Right ventricle myocardium superior (tissue), 1 donor: ENCODE data around the gene KIR3DL2. TPM values are rescaled to one million over a fixed set of nuclear protein-coding genes. Genes with fewer than 3 reads are reported as not detected.
"Not testable (repeated sequence)": the region's sequence is repeated elsewhere in the genome, so short reads cannot be mapped to it uniquely, and the experiment has no call there.

Experiments
- ATAC-seq: fragments of 200-7000 bp; cut with Tn5 transposase; one replicate; pipeline ENCODE4 v1.9.1; 2020; ENCODE audit warnings: mild to moderate bottlenecking; ENCODE audit not compliant: poor library complexity
- DNase-seq: peaks from one replicate; pipeline ENCODE4 v3.0.0-alpha.2; 2020
- intact Hi-C: fragments of 100-400 bp; cut with DNase I; formaldehyde crosslinking; loops from one replicate; pipeline ENCODE4 v1.11.2; 2022
- total RNA-seq: library from RNA; stranded (reverse); fragmentation: NEBNext Ultra II Directional; extraction: Animal tissue kit (Norgen Biotek cat#: 25700); gene quantifications from one replicate; pipeline ENCODE4 v1.2.1, GENCODE V29; 2021
- donor health status: DM: no; HTN: yes; CAD: no; lungs with severe emphysema.

Gene KIR3DL2
- total RNA-seq, 1 donor from 2014 or later, result not detected

GRCh38 chr19:54905421-54905802, 55.2 kb downstream of the KIR3DL2 start:
- no peak for ATAC-seq

DNA sequence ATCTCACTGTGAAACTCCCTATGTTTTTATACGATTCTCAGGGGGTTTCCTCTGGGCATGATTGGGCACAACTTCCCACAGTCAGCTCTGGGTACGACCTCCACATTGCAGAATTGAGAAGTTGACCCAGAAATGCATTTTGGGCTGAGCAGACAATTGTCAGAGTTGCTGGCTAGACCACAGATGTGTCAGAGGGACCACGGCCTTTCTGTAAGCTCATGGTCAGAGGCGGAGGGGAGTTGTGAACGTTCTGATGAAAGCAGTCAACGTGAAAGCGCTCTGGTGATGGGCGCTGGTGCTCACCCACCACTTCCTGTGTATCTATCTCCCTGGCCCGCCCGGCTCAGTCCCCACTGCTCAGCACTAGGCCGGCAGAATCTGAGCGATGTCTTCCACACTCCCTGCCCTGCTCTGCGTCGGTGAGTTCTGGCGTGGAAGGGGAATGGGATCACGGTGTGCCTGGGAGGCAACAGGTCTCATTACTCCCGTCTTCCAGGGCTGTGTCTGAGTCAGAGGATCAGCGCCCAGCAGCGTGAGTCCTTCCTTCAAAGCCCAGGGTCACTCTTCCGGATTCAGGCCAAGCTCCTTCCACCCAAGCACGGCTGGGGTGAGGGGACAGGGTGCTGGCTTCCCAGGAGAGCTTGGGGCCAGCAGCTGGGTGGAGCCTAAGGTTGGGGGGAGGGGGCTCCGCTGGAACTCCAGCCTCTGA, 55.7 kb downstream of the KIR3DL2 start, which contains the start of gene NCR1:
TSS of gene NCR1 (plus strand) at position 346 of the 709 bp plus-strand sequence. CDS start at position 386, 40 bp downstream.
- intact Hi-C loops, result no loop called here
- DNase-seq (no peak), ATAC-seq (no peak)

More at GRCh38 chr19:54905421-54905802, 55.2 kb downstream of the KIR3DL2 start:
- intact Hi-C loops, result no loop called here
- no peak for DNase-seq

GRCh38 chr19:54906819-54907218, 56.6 kb downstream of the KIR3DL2 start:
- intact Hi-C loops, result no loop called here
- DNase-seq (no peak), ATAC-seq (no peak)

DNA sequence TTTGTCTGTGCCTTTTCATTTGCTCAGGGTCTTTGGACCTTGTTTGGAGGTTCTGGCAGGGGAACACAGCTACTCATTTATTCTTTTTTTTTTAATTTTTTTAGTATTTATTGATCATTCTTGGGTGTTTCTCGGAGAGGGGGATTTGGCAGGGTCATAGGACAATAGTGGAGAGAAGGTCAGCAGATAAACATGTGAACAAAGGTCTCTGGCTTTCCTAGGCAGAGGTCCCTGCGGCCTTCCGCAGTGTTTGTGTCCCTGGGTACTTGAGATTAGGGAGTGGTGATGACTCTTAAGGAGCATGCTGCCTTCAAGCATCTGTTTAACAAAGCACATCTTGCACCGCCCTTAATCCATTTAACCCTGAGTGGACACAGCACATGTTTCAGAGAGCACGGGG, 57.7 kb downstream of the KIR3DL2 start:
- ATAC-seq, DNase-seq, intact Hi-C loops: not testable (repeated sequence)

Other genes starting within 250 kb of the KIR3DL2 start
- gene LILRB1, start 220.0 kb upstream of the KIR3DL2 start, total RNA-seq, result 1.7 TPM
- gene LILRB4, start 187.5 kb upstream of the KIR3DL2 start, total RNA-seq, result 3.8 TPM
- not detected for gene KIR3DL3, start 126.0 kb upstream of the KIR3DL2 start, total RNA-seq
- gene KIR2DL3, start 111.9 kb upstream of the KIR3DL2 start, total RNA-seq, result not detected
- gene KIR2DL1, start 80.7 kb upstream of the KIR3DL2 start, total RNA-seq, result not detected
- not detected for gene KIR2DL4, start 46.8 kb upstream of the KIR3DL2 start, total RNA-seq
- gene KIR3DL1, start 34.0 kb upstream of the KIR3DL2 start, total RNA-seq, result not detected
- not detected for gene KIR2DS4, start 17.8 kb upstream of the KIR3DL2 start, total RNA-seq
- gene FCAR, start 23.8 kb downstream of the KIR3DL2 start, total RNA-seq, result 0.30 TPM
- not detected for gene NCR1, start 55.7 kb downstream of the KIR3DL2 start, total RNA-seq
- gene NLRP7, start 97.1 kb downstream of the KIR3DL2 start, total RNA-seq, result not detected
- gene NLRP2, start 115.9 kb downstream of the KIR3DL2 start, total RNA-seq, result 0.78 TPM
- gene GP6, start 187.8 kb downstream of the KIR3DL2 start, total RNA-seq, result 0.48 TPM
- gene RDH13, start 212.7 kb downstream of the KIR3DL2 start, total RNA-seq, result 45.6 TPM
- gene EPS8L1, start 225.4 kb downstream of the KIR3DL2 start, total RNA-seq, result 0.83 TPM